CD4-positive, alpha-beta T cell treated with Interferon gamma for 1 hour (primary cell): Measurements from ENCODE around the gene NEK11.
"Not testable (repeated sequence)": the region's sequence is repeated elsewhere in the genome, so short reads cannot be mapped to it uniquely, and the experiment has no call there.

Source experiments
- DNase-seq: peaks from one replicate; pipeline ENCODE4 v3.0.0-alpha.2; 2020

Gene NEK11

DNA sequence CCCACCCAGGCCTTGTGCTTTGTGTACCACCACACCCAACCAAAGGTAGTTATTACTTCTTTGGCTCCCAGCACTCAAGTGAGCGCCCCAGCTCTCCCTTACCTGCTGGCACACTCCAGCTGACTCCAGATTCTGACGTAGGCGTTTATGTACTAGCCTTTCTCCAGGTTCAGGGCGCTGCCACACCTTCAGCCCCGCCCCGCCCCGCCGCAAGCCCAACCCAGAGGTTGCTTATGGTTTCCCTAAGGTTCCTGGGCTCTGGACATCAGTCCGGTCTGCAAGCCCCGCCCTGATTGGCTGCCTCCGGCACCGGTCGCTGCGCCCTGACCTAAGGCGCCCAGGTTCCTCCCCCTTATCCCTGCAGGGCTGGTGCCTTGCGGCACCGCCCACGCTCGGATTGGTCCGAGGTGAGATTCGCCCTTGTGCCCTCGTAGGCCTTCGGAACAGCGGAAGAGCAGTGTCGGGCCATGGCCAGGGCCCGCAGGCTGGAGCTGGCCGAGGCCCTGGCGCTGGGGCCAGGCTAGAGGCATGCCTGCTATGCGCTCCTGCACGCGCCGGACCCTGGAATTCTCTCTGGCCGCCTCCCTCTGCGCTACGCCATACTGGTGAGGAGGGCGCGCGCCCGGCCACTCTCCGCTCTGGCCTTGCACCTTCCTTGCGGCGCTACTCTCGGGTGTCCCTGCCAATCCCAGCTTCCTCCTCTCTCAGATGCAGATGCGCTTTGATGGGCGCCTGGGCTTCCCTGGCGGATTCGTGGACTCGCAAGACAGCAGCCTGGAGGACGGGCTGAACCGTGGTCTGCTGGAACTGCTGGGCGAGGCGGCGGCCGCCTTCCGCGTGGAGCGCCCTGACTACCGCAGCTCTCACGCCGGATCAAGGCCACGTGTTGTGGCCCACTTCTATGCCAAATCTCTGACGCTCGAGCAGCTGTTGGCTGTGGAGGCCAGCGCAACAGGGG, 335.1 kb downstream of the NEK11 start:
- DNase-seq, result peak; percentile 83

DNA sequence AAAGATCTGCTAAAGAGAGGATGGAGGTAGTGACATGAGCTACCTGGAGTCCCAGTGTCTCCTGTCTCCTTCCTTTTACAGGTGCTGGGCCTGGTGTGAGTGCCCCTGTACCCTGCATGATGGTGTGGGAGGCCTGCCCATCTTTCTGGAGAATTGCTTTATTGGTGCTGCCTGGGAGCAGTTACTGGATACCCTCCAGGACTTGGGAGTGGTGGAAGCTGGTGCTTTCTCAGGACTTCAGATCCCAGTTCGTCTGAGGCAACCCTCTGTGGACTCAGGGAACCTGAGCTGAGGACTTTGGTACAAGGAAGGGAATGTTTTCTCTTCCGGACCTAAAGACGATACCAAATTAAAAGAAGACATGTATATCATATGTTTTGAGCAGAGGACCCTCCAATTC, 336.6 kb downstream of the NEK11 start:
- DNase-seq, result no peak

DNA sequence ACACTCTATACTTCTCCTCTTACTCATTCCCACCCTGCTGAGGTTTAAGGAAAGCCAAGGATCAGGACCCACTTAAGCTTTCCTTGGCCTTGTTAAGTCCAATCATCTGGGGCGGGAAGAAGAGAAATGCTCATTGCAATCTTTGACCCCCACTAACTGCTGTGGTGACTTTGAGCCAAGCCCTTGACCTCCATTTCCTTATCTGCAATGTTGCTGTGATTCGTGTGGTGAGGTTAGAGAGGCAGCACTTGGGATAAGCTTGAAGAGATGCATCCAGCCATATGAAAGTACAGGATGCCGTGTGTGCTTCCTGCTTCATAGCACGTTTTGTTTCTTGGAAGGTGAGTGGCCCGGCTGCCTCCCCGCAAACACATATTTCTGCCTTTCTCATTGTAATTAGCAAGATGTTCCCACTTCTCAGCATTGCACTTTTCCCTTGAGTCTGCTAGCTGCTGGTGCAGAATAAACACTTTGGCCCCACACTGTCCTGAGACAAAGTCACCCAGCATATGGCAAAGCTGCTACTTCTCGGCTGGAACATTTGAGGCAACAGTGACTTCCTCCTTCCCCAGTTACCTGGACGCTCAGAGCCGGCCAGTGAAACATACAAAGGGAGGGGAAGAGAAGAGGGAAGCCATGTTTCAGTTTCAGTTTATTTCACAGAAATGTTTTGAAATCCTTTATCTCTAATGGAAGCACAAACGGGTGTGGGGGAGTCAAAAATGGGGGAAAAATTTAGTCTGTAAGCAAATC, 344.4 kb downstream of the NEK11 start:
- DNase-seq, result peak; percentile 11

DNA sequence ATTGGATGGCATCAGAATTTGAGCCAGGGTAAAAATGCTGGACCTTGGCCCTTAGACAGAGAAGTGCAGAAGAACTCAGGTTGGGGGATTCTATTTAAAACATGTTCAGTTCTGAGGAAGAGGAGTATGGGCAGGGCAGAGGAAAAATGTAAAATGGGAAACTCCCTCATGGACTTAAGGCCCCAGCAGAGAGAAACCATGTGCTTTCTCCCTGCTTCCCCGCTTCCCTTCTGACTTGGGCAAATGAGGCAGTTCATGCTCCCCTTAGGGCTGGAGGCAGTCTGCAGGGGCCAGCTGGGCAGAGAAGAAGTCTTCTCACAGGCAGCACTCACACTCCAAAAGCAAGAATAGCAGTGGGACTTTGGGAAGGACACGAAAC, 345.0 kb downstream of the NEK11 start:
- no peak for DNase-seq

DNA sequence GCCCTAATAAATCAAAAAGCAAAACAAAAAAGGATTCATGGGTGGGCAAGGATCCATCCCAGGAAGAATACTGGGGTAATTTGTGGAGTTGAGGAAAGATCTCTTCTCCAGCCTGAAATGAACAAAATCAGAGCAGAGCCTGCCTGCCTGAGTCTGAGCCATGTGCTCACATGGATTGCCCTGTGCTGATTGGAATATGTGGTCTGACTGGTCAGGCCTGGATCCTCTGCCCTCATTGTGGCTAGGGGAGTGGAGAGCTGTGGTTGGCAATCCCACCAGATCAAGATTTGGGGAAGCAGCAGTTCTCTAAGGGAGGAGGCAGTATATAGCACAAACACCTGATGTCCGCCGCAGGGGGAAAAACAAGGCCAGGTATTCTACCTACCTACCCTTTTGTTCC, 348.1 kb downstream of the NEK11 start:
- DNase-seq, result no peak

DNA sequence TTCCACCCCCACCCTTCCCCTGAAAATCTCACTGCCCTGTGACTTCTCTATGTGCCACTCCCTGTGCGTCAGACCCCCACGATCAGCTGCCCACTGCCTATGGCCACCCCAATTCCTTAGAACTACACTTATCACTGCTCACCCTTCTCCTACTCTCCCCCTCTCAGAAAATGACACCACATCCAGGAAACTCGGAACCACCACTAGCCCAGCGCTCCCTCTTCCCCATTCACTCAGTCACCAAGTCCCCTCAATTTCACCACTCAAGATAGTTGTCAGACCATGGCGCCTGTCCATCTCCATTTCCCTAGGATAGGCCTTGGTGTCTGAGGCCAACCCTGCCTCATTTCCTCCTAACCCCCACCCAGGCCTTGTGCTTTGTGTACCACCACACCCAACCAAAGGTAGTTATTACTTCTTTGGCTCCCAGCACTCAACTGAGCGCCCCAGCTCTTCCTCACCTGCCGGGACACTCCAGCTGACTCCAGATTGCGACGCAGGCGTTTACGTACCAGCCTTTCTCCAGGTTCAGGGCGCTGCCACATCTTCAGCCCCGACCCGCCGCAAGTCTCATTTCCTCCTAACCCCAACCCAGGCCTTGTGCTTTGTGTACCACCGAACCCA, 354.3 kb downstream of the NEK11 start:
- DNase-seq, result not testable (repeated sequence)

DNA sequence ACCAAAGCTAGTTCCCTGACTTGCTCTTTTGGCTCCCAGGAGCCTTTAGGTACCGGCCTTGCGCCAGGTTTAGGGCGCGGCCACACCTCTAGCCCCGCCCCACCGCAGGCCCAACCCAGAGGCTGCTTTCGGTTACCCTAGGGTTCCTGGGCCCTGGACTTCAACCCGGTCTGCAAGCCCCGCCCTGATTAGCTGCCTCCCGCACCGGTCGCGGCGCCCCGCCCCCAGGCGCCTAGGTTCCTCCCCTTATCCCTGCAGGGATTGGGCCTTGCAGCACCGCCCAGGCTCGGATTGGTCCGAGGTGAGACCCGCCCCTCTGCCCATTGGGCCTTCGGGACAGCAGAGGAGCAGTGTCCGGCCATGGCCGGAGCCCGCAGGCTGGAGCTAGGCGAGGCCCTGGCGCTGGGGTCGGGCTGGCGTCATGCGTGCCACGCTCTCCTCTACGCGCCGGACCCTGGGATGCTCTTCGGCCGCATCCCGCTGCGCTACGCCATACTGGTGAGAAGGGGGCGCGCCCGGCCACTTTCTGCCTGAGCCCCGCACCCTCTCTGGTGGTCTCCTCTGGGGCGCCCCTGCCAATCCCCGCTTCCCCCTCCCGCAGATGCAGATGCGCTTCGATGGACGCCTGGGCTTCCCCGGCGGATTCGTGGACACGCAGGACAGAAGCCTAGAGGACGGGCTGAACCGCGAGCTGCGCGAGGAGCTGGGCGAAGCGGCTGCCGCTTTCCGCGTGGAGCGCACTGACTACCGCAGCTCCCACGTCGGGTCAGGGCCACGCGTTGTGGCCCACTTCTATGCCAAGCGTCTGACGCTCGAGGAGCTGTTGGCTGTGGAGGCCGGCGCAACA, 355.0 kb downstream of the NEK11 start, which contains the start of gene NUDT16:
NUDT16 (plus strand) TSS at position 330 of the 847 bp plus-strand sequence; CDS start at position 361, 31 bp downstream.
- DNase-seq, result peak; percentile 98

DNA sequence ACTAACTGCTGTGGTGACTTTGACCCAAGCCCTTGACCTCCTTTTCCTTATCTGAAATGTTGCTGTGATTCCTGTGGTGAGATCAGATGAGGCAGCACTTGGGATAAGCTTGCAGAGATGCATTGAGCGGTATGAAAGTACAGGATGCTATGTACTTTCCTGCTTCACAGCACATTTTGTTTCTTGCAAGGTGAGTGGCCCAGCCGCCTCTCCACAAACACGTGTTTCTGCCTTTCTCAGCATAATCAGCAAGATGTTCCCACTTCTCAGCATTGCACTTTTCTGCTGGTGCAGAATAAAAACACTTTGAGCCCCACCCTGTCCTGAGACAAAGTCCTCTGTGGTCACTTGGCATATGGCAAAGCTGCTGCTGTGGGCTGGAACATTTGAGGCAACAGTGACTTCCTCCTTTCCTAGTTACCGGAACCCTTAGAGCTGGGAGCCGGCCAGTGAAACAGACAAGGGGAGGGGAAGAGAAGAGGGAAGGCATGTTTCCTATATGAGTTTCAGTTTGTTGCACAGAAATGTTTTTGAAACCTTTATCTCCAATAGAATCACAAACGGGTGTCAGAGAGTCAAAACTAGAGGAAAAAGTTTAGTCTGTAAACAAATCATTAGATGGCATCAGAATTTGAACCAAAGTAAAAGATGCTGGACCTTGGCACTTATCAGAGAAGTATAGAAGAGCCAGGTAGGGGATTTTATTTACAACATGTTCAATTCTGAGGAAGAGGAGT, 359.9 kb downstream of the NEK11 start:
- peak; percentile 47 for DNase-seq

DNA sequence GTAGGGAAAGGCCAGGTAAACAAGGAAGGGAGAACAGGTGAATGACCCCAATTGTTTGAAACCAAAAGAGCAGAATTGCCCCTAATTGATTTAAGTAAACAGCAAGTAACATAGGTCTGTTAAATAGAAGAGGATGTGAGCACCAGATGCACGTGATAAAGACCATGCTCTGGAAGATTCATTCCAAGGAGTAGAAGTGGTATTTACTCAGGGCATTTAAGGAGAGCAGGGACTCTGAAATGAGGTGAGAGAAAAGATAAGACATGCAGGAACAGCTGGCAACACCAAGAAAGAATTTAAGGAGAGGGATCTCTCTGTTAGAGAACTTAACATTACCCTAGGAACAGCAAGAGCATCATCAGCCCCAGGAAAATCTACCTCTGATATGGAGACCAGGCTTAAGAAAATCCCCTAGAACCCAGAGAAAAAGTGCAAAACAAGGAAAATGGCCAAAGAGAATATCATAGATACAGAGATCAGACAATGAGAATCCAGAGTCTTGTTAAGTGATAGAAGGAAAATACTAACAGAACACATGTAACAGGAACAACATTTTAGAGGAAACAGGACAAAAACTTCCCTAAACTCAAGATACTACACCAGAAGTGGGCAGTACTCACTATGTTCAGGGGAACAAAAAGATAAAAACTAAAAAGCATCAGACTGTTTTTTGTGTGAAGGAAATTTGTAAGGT, 361.3 kb downstream of the NEK11 start:
- no peak for DNase-seq

DNA sequence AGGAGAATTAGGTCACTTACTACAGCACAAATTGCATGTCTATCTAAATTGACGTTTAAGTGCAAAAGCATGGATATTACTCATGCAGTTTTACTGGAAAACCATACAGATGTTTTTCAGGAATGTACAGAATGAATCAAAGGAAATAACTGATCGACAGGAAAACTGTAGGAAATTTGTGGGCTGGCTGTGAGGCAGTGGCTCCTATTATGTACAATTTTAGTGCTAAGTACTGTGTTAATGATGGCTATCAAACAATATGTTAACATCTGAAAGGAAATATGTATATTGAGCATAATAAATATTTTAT, 361.8 kb downstream of the NEK11 start:
- DNase-seq, result no peak

DNA sequence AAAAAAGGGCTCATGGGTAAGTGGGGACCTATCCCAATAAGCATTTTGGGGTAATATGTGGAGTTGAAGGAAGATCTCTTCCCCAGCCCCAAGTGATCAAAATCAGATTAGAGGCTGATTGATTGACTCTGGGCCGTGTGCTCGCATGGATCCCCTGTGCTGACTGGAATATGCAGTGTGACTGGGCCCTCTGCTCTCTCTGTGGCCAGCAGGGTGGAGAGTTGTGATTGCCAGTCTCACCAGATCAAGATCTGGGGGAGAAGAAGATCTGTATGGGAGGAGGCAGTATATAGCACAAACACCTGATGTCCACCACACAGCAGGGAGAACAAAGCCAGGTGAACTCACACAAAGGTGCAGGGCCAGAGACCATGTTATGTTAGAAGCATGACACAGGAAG, 363.7 kb downstream of the NEK11 start:
- DNase-seq, result no peak

DNA sequence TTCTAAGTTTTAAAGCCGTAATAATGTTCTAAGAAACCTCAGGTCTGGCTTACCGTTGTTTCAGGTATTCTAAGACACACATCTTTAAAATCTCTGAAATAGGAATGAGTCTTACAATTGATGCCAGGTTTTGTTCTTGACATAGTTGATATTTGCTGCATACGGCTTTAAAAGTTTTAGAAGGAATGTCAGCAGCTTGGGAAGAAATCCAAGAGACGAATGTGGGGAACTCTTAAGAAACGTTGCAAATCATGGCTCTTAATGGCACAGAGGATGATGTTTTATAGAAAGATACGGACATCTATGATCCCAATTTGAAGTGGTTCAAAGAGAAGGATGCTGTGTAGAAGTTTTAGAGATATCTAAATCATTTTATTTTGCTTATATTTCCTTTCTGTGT, 366.4 kb downstream of the NEK11 start:
- no peak for DNase-seq

DNA sequence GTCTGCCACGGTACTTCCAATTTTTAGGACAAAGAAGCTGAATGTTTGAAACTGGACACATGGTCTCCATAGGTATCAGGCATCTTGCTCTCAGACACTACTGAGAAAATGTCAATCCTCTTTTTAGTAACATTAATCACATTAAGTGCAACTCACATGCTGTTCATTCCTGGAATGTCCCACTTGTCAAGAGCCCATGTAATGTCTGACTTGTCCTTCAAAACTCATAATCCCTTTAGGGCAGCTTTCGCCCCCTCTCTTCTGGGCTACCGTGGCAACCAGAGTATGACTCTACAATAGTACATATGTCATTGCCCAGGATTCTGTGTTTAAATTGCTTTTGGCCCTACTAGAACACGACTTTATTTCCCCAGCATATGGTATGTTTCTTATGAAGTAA, 367.2 kb downstream of the NEK11 start:
- DNase-seq, result no peak

DNA sequence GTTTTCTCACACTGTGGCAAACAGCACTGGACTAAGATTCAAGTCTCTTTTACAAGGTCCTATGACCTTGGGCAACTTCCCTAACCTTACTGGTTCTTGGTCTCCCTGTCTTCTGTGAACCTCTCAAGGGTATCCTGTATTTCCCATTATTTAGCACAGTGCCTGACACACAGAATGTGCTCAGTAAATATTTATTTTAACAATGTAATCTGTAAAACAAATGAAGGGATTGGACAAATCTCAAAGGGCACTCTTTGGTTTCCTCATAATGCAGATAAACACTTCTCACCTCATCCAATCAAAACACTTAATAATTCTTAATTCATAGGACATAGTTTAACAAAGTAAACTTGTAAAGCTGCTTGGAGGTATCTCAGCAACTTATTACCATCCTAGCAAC, 367.7 kb downstream of the NEK11 start:
- DNase-seq, result no peak

DNA sequence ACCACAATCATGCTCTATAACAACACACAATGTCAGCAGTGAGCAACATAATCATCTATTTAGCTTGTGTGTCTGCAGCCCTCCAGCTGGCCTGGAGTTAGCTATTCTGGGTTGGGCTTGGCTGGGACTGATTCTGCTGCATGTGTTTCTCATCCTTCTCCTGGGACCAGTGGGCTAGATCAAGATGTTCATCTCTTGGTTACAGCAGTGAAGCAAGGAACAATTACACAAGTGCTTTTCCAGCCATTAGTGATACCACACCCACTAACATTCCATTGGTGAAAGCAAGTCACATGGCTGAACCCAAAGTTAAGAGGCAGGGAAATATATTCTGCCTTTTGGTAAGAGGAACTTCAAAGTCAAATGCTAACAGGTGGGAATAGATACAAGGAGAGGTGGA, 369.5 kb downstream of the NEK11 start:
- DNase-seq, result no peak

DNA sequence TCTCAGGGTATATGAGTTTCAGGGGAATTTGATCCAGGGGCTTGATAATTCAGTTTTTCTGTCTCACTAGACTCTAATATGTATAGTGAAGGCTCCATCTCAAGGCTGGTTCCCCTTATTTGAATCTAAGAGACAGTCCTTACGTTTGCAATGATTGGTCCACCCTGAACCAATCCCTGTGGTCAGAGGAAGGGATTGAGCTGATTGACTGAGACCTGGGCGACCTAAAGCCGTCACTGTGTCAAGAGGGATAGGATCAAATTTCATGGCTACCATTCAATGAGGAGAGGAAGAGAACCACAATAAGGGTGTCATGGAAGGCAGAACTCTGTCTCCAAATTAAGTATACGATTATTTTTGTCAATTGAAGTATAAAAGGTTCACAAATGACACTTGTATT, 371.2 kb downstream of the NEK11 start:
- no peak for DNase-seq
